ENCODE results near the gene MACIR. TPM values are rescaled to one million over a fixed set of nuclear protein-coding genes. Genes with fewer than 3 reads are reported as not detected.

Gene MACIR, protein sequence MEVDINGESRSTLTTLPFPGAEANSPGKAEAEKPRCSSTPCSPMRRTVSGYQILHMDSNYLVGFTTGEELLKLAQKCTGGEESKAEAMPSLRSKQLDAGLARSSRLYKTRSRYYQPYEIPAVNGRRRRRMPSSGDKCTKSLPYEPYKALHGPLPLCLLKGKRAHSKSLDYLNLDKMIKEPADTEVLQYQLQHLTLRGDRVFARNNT
- total RNA-seq (2016; rRNA removed; fragmentation: Illumina TruSeq; extraction: Trizol) (4.4 and 5.5 TPM in 2 replicates), polyA plus RNA-seq (2011; rRNA removed) (2.2 and 2.4 TPM in 2 replicates), polyA minus RNA-seq (2011; rRNA and poly(A)+ RNA removed; ENCODE audit: low replicate concordance) (2.1 and 22.8 TPM in 2 replicates), Bru-seq, nascent RNA (percentile 72 among the genes with signal in this experiment), BruChase-seq, experiment 1, labeled RNA remaining after a 6-hour chase (percentile 60 among the genes with signal in this experiment), BruChase-seq, experiment 2, labeled RNA remaining after a 2-hour chase (percentile 68 among the genes with signal in this experiment)
- 1.5 and 1.7 TPM in 2 replicates for total RNA-seq (2016; cell fraction: cytosol; rRNA removed; fragmentation: Illumina TruSeq; extraction: Trizol; ENCODE audit: low read depth)
- total RNA-seq (2016; cell fraction: insoluble cytoplasmic fraction; rRNA removed; fragmentation: Illumina TruSeq; extraction: Trizol) = 4.0 and 5.9 TPM in 2 replicates
- 4.6 and 4.8 TPM in 2 replicates for total RNA-seq (2016; cell fraction: membrane; rRNA removed; fragmentation: Illumina TruSeq; extraction: Trizol)
- total RNA-seq (2016; cell fraction: nucleus; rRNA removed; fragmentation: Illumina TruSeq; extraction: Trizol) = 2.2 and 2.6 TPM in 2 replicates
- 1.3 TPM in 2 replicates for polyA plus RNA-seq (2011; cell fraction: cytosol; rRNA removed)
- polyA plus RNA-seq (2011; cell fraction: nucleus; rRNA removed) = 1.0 and 1.5 TPM in 2 replicates
- polyA plus RNA-seq (2012) = 1.9 and 2.3 TPM in 2 replicates
- polyA plus RNA-seq (2016; cell fraction: cytosol; fragmentation: Illumina TruSeq; extraction: Trizol; ENCODE audit: low read depth) = 1.0 and 1.7 TPM in 2 replicates
- polyA plus RNA-seq (2016; cell fraction: insoluble cytoplasmic fraction; fragmentation: Illumina TruSeq; extraction: Trizol; ENCODE audit: low read depth) = 4.9 and 5.7 TPM in 2 replicates
- 2.4 and 2.9 TPM in 2 replicates for polyA plus RNA-seq (2016; cell fraction: membrane; fragmentation: Illumina TruSeq; extraction: Trizol; ENCODE audit: low read depth)
- 4.8 and 6.3 TPM in 2 replicates for polyA plus RNA-seq (2016; cell fraction: nucleus; fragmentation: Illumina TruSeq; extraction: Trizol; ENCODE audit: insufficient read depth, low read depth)
- 1.2 and 2.0 TPM in 2 replicates for polyA minus RNA-seq (2011; cell fraction: cytosol; rRNA and poly(A)+ RNA removed)
- polyA minus RNA-seq (2011; cell fraction: nucleus; rRNA and poly(A)+ RNA removed) = 1.8 and 2.7 TPM in 2 replicates
- long read RNA-seq, experiment 1, partial matches to known transcripts = 0 of 4 reads
- long read RNA-seq, experiment 1, other reads (novel, unspliced or antisense) = 1 of 4 reads
- long read RNA-seq, experiment 2, partial matches to known transcripts = 0 of 4 reads
- long read RNA-seq, experiment 2, other reads (novel, unspliced or antisense) = 3 of 4 reads

DNA sequence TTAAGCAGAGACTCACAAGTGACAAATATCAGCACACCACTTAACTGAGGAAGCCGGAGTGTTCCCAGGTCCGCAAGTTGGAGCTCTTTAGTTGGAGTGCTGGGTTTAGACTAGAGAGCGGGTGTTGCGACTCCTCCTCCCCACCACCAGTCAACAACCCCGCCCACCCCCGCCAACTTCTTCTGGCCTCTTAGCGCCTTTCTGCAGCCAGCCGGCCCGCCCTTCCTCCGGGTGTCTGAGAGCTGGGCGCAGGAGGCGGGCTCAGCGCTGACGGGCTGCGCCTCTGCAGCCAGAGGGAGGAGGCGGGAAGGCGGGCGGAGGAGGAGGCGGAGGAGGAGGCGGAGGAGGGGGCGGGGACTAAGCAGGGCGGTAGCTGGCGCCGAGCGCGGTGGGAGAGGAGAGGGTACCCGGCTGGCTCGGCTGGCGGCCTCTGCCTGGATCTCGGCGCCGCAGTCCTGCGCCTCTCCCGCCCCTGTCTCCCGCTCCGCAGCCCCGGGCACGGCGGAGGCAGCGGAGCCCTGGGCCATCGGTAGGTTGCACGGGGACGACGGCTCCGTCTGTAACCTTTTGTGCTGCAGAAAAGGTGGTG lies at the start of gene MACIR:
Gene MACIR (plus strand): TSS at position 396 of the 589 bp plus-strand sequence. CDS start 17,157 bp downstream, outside the sequence.
- ATAC-seq (peak; percentile 89), FAIRE-seq (no peak), DNase-seq (ENCODE audit: low spot score) (peak; percentile 69)
- BruUV-seq (replicated peaks) = no TSS peak
- POLR2A ChIA-PET = interaction anchor here (0.7 to 1.8 kb wide), 2 partner anchors 24 to 34 kb away, joined by 3 to 5 read pairs; no protein-coding TSS in a partner anchor
- CTCF ChIA-PET (ENCODE audit: low intra/inter-chr PET ratio, low total read pairs) = no interaction called here
- Histone ChIP-seq H3K79me2 (ENCODE audit: insufficient read depth, low read length) (peaks cover 12% of the 10 kb centered on the region), H3K9ac (ENCODE audit: insufficient read depth, low read depth, low read length) (peak within 1 kb of the TSS; percentile 64), H3K4me1 (ENCODE audit: insufficient read depth, low read length) (peaks cover 37% of the 10 kb centered on the region), H3K36me3 (replicated peaks in 1 of 2; ENCODE audit: control insufficient read depth in 1 of 2, insufficient read depth in 2 of 2, low read length in 2 of 2) (no peaks in the 10 kb centered on the region), H3K27ac (ENCODE audit: extremely low read length, insufficient read depth, low read length) (peak within 1 kb of the TSS; percentile 66), H3K4me3 (replicated peaks in 1 of 3; ENCODE audit: insufficient read depth in 1 of 3, low read depth in 2 of 3, low read length in 3 of 3) (peak within 1 kb of the TSS; percentile 74 to 81 (median 77)), H3K27me3 (ENCODE audit: control insufficient read depth in 1 of 2, insufficient read depth in 2 of 2, low read length in 2 of 2) (peaks cover 0 to 3% of the 10 kb centered on the region in 2 experiments; a peak in 1 of 5 replicates), H4K20me1 (ENCODE audit: insufficient read depth, low read length) (no peaks in the 10 kb centered on the region), H3K9me3 (ENCODE audit: low read length) (no peaks in the 10 kb centered on the region), H2AFZ (ENCODE audit: low read length) (no peak within 1 kb of the TSS), H3K4me2 (ENCODE audit: low read depth, low read length) (peak within 1 kb of the TSS; percentile 95)
- intact Hi-C loops (cut with micrococcal nuclease; ENCODE audit: unreplicated experiment) = loop anchor here (10.0 kb wide), 1 partner anchor 116 kb away; no protein-coding TSS in a partner anchor
- in situ Hi-C loops (cut with HindIII; ENCODE audit: extremely low pct_ligation_motif_present, low pct_unique_long_range_greater_than_20kb) = no loop called here
- 3% methylated on average over 11 of the region's 45 CpGs for WGBS (ENCODE audit: low lambda C conversion rate)
- TF ChIP-seq, protein P1, sequence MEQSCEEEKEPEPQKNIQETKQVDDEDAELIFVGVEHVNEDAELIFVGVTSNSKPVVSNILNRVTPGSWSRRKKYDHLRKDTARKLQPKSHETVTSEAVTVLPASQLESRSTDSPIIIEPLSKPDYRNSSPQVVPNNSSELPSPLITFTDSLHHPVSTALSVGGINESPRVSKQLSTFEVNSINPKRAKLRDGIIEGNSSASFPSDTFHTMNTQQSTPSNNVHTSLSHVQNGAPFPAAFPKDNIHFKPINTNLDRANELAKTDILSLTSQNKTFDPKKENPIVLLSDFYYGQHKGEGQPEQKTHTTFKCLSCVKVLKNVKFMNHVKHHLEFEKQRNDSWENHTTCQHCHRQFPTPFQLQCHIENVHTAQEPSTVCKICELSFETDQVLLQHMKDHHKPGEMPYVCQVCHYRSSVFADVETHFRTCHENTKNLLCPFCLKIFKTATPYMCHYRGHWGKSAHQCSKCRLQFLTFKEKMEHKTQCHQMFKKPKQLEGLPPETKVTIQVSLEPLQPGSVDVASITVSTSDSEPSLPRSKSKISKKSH (CRISPR knock-in tag; IDR thresholded peaks at IDR 0.05; ENCODE audit: borderline replicate concordance) = 0 out of 2 replicates have a peak, but pooled peaks have one; percentile 33
- 0 out of 2 replicates have a peak, but pooled peaks have one; percentile 5 for TF ChIP-seq ZNF607 (CRISPR knock-in tag; IDR thresholded peaks at IDR 0.05; ENCODE audit: borderline replicate concordance)
- TF ChIP-seq, protein P2, sequence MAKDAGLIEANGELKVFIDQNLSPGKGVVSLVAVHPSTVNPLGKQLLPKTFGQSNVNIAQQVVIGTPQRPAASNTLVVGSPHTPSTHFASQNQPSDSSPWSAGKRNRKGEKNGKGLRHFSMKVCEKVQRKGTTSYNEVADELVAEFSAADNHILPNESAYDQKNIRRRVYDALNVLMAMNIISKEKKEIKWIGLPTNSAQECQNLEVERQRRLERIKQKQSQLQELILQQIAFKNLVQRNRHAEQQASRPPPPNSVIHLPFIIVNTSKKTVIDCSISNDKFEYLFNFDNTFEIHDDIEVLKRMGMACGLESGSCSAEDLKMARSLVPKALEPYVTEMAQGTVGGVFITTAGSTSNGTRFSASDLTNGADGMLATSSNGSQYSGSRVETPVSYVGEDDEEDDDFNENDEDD (CRISPR knock-in tag; IDR thresholded peaks at IDR 0.05; ENCODE audit: borderline replicate concordance) = peak; percentile 42; the same call in 1 of the 2 replicates
- TF ChIP-seq, protein P3, sequence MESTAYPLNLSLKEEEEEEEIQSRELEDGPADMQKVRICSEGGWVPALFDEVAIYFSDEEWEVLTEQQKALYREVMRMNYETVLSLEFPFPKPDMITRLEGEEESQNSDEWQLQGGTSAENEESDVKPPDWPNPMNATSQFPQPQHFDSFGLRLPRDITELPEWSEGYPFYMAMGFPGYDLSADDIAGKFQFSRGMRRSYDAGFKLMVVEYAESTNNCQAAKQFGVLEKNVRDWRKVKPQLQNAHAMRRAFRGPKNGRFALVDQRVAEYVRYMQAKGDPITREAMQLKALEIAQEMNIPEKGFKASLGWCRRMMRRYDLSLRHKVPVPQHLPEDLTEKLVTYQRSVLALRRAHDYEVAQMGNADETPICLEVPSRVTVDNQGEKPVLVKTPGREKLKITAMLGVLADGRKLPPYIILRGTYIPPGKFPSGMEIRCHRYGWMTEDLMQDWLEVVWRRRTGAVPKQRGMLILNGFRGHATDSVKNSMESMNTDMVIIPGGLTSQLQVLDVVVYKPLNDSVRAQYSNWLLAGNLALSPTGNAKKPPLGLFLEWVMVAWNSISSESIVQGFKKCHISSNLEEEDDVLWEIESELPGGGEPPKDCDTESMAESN (CRISPR knock-in tag; conservative IDR thresholded peaks at IDR 0.05) = peak; percentile 44; the same call in 1 of the 2 replicates
- TF ChIP-seq, protein P4, sequence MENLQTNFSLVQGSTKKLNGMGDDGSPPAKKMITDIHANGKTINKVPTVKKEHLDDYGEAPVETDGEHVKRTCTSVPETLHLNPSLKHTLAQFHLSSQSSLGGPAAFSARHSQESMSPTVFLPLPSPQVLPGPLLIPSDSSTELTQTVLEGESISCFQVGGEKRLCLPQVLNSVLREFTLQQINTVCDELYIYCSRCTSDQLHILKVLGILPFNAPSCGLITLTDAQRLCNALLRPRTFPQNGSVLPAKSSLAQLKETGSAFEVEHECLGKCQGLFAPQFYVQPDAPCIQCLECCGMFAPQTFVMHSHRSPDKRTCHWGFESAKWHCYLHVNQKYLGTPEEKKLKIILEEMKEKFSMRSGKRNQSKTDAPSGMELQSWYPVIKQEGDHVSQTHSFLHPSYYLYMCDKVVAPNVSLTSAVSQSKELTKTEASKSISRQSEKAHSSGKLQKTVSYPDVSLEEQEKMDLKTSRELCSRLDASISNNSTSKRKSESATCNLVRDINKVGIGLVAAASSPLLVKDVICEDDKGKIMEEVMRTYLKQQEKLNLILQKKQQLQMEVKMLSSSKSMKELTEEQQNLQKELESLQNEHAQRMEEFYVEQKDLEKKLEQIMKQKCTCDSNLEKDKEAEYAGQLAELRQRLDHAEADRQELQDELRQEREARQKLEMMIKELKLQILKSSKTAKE (CRISPR knock-in tag; IDR thresholded peaks at IDR 0.05; ENCODE audit: borderline replicate concordance) = peak; percentile 41; the same call in 1 of the 2 replicates
- no peak for TF ChIP-seq ZNF562 (CRISPR knock-in tag; IDR thresholded peaks at IDR 0.05; ENCODE audit: borderline replicate concordance)
- peak; percentile 87 for TF ChIP-seq SP5 (CRISPR knock-in tag; IDR thresholded peaks at IDR 0.05; ENCODE audit: borderline replicate concordance, low read depth)
- TF ChIP-seq SP4 (CRISPR knock-in tag; IDR thresholded peaks at IDR 0.05) = peak; percentile 22; the same call in 1 of the 2 replicates

Measured in HepG2 (cell line).